ENCODE measurements around the gene CTNND1. TPM values are rescaled to one million over a fixed set of nuclear protein-coding genes. Genes with fewer than 3 reads are reported as not detected.

Gene CTNND1
- total RNA-seq, 4 donors from 2014 or later = 75.6 to 134 (median 93.3) TPM

DNA sequence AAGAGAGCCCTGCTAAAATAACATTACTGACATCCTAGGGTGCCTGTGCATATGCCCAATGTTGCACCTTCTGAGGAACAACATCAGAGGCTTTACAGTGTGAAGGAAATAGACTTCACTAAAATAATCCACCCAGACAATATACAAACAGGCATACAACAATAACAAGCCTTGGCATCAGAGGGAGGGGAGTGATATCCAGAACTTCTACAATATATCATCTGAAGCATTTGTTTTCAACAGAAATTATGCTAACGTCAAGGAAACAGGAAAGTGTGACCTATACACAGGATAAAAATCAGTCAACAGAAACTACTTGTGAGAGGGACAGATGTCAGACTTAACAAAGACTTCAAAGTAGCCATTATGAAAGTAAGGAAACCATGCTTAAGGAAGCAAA lies 81.3 kb downstream of the CTNND1 start:
- TF ChIP-seq, protein P1, sequence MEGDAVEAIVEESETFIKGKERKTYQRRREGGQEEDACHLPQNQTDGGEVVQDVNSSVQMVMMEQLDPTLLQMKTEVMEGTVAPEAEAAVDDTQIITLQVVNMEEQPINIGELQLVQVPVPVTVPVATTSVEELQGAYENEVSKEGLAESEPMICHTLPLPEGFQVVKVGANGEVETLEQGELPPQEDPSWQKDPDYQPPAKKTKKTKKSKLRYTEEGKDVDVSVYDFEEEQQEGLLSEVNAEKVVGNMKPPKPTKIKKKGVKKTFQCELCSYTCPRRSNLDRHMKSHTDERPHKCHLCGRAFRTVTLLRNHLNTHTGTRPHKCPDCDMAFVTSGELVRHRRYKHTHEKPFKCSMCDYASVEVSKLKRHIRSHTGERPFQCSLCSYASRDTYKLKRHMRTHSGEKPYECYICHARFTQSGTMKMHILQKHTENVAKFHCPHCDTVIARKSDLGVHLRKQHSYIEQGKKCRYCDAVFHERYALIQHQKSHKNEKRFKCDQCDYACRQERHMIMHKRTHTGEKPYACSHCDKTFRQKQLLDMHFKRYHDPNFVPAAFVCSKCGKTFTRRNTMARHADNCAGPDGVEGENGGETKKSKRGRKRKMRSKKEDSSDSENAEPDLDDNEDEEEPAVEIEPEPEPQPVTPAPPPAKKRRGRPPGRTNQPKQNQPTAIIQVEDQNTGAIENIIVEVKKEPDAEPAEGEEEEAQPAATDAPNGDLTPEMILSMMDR (IDR thresholded peaks at IDR 0.05; ENCODE audit: low read depth) = no peak

DNA sequence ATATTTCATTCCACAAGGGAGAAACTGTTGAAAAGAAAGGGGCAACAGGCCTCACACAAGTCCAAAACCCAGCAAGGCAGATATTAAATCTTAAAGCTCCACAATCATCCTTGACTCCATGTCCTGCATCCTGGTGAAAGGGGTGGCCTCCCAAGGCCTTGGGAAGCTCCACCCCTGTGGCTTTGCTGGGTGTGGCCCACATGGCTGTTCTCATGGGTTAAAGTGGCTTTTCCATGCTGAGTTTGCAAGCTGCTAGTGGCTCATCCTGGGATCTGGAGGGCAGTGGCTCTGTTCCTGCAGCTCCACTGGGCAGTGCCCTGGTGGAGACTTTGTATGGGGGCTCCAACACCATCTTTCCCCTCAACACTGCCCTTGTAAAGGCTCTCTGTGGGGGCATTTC lies 106.4 kb downstream of the CTNND1 start:
- TF ChIP-seq, protein P1 (IDR thresholded peaks at IDR 0.05; ENCODE audit: low read depth) = no peak

DNA sequence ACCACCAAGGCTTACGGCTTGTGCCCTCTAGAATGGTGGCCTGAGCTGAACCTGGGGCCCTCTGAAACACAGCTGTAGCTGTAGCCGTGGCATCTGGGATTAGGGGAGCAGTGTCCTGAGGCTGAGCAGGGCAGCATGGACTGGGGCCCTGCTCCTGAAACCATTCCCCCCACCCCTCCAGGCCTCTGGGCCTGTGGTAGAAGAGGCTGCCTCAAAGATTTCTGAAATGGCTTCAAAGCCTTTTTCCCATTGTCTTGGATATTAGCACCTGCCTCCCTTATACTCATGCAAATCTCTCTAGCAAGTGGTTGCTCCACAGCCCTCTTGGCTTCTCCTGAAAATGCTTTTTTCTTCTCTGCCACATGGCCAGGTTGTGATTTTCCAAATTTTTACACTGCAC lies 106.9 kb downstream of the CTNND1 start:
- TF ChIP-seq, protein P1 (IDR thresholded peaks at IDR 0.05; ENCODE audit: low read depth) = no peak

Small RNA genes within 50 kb of the gene (small RNA-seq; reads per million reads assigned to genes)
- not detected for gene AP001931.1
- gene TMX2-CTNND1 = not detected

Other genes with a start within 250 kb of the CTNND1 start
- 10 to 100 TPM in 3 of 4 donors, 1 to 10 TPM in 1; 9.8 to 25.1 (median 18.3) TPM for gene SLC43A1, start 246.1 kb upstream of the CTNND1 start, total RNA-seq
- 10 to 100 TPM; 34.4 to 47.6 (median 36.7) TPM for gene TIMM10, start 231.0 kb upstream of the CTNND1 start, total RNA-seq
- gene SMTNL1, start 224.2 kb upstream of the CTNND1 start, total RNA-seq = not detected
- 10 to 100 TPM; 21.8 to 60.7 (median 33.6) TPM for gene UBE2L6, start 194.1 kb upstream of the CTNND1 start, total RNA-seq
- 100 to 1,000 TPM; 318 to 653 (median 616) TPM for gene SERPING1, start 164.1 kb upstream of the CTNND1 start, total RNA-seq
- gene YPEL4, start 111.9 kb upstream of the CTNND1 start, total RNA-seq = 1 to 10 TPM in 2 of 4 donors, under 1 TPM in 2; 0.33 to 4.1 (median 2.2) TPM
- 10 to 100 TPM in 2 of 4 donors, 1 to 10 TPM in 2; 5.7 to 11.5 (median 10.0) TPM for gene CLP1, start 104.0 kb upstream of the CTNND1 start, total RNA-seq
- gene ZDHHC5, start 93.7 kb upstream of the CTNND1 start, total RNA-seq = 10 to 100 TPM; 28.0 to 49.9 (median 33.4) TPM
- gene MED19, start 49.6 kb upstream of the CTNND1 start, total RNA-seq = 10 to 100 TPM in 2 of 4 donors, 1 to 10 TPM in 2; 7.6 to 18.9 (median 10.1) TPM
- 10 to 100 TPM; 32.8 to 72.7 (median 34.1) TPM for gene TMX2, start 49.2 kb upstream of the CTNND1 start, total RNA-seq
- 100 to 1,000 TPM in 3 of 4 donors, 10 to 100 TPM in 1; 72.2 to 129 (median 116) TPM for gene SELENOH, start 20.3 kb upstream of the CTNND1 start, total RNA-seq
- not detected for gene BTBD18, start 10.0 kb upstream of the CTNND1 start, total RNA-seq